AG10803 (cell line): Measurements from ENCODE around the gene RASA3.

Experiments used
- DNase-seq: peaks from one replicate; pipeline ENCODE4 v3.0.0; 2010; ENCODE audit warnings: low read depth
- H3K4me3 ChIP-seq: 2 replicates; pipeline ENCODE4 v1.5.1; 2011; ENCODE audit warnings: mild to moderate bottlenecking, low read length, control low read depth
- TF ChIP-seq, protein P1 (sequence below): conservative IDR thresholded peaks from 2 replicates; pipeline ENCODE4 v1.5.1; 2011; ENCODE audit warnings: mild to moderate bottlenecking, low read length, control low read depth, inconsistent platforms

Gene RASA3

DNA sequence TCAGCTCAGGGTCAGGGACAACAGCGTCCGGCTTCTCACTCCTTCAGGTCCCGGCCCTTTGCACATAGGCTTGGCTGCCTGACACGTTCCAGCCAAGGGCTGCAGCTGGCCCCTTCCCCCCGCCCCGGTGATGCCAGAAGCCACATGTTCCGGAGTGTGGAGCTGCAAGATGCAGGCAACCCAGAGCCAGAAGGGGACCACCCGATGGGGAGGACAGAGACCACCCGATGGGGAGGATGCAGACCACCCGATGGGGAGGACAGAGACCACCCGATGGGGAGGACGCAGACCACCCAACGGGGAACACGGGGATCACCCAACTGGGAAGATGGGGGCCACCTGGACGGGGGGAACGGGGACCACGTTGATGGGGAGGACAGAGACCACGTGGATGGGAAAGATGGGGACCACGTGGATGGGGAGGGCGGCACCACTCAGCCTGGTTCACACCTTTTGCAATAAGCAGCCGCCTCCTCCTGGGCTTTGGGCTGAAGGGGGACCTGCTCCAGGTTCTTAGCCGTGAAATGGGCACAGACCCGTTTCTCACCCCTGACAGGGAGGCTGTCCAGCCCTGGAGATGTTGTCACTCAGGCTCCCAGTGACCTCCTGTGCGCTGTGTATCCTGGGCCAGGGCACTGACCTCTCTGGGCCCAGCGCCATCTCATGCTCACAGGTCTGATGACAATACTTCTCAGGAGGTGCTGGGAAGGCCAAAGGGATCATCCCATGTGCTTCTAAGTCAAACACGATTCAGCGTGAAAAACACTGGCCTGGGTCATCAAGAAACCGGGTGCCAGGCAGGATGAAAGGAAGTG lies 193.1 kb downstream of the RASA3 start:
- H3K4me3 ChIP-seq: no peak overlapping the region
- TF ChIP-seq, protein P1, sequence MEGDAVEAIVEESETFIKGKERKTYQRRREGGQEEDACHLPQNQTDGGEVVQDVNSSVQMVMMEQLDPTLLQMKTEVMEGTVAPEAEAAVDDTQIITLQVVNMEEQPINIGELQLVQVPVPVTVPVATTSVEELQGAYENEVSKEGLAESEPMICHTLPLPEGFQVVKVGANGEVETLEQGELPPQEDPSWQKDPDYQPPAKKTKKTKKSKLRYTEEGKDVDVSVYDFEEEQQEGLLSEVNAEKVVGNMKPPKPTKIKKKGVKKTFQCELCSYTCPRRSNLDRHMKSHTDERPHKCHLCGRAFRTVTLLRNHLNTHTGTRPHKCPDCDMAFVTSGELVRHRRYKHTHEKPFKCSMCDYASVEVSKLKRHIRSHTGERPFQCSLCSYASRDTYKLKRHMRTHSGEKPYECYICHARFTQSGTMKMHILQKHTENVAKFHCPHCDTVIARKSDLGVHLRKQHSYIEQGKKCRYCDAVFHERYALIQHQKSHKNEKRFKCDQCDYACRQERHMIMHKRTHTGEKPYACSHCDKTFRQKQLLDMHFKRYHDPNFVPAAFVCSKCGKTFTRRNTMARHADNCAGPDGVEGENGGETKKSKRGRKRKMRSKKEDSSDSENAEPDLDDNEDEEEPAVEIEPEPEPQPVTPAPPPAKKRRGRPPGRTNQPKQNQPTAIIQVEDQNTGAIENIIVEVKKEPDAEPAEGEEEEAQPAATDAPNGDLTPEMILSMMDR: no peak
- DNase-seq: no peak

DNA sequence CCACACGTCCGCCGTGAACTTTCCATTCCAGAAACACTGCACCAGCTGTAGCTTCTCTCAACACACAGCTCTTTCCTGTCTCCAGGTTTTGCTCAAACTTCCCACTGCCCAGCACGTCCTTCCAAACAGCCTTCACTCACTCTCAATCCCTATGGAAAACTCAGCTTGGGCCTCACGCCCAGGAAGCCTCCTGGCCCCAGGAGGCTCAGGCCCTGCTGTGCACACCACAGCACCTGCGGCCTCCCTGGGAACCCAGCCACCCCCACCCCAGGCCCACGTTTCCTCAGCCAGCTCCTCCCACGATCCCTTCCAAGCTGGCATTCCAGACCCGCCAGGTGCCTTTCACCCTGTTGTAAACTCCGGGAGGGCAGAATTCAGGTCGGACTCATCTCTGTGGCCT lies 193.7 kb downstream of the RASA3 start:
- TF ChIP-seq, protein P1: no peak
- no peak overlapping the region for H3K4me3 ChIP-seq
- DNase-seq: no peak

- no peak overlapping the region for H3K4me3 ChIP-seq
- no peak for DNase-seq
- TF ChIP-seq, protein P1: no peak
These were observed 194.2 kb downstream of the RASA3 start for GRCh38 chr13:113938246-113938645.

- no peak for DNase-seq
- no peak overlapping the region for H3K4me3 ChIP-seq
- TF ChIP-seq, protein P1: no peak
These were observed 194.8 kb downstream of the RASA3 start for GRCh38 chr13:113937527-113938180.

- TF ChIP-seq, protein P1: no peak
- H3K4me3 ChIP-seq: no peak overlapping the region
- no peak for DNase-seq
These were observed 195.3 kb downstream of the RASA3 start for GRCh38 chr13:113937073-113937472.

DNA sequence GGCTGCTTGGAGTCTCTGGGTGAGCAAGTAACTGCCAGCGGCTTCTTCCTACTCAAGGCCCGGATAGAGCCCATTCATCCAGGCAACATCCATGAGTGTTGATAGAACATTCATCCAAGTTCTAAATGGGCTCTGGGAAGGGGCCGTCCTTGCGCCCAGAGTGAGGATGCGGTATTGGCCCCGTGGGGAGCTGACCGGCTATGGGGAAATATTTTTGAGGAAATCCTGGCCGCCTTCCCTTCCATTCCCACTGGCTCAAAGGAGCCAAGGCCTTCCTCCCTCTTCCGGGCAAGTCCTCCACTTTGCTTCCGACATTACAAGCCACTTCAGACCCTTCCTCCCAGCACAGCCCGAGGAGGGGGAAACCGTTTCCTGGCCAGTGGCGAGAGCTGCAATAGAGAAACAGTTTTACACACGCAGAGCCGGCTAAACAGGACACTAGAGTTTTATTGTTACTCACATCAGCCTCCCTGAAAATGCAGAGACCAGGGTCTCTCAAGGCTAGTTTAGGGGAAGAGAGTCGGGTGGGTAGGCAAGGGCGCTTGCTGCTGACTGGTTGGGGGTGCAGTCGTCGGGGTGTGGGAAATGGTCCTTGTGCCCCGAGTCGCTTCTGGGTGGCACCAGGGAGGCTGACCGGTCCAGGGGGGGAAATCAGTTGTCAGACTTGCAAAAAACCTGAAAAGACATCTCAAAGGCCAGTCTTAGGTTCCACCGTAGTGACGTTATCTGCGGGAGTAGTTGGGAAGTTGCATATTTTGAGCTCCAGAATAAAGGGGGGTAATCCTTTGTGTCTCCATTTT lies 196.1 kb downstream of the RASA3 start:
- TF ChIP-seq, protein P1: no peak
- no peak overlapping the region for H3K4me3 ChIP-seq
- DNase-seq: no peak
